Endothelial cell of coronary artery (primary cell): ENCODE measurements around the gene LRIT2. TPM values are rescaled to one million over a fixed set of nuclear protein-coding genes. Genes with fewer than 3 reads are reported as not detected.

Source experiments
- total RNA-seq: library from RNA; depleted of rRNA; stranded (reverse); fragments of >200 nt; gene quantifications from 2 replicates; pipeline ENCODE4 v1.2.3, GENCODE V29; 2014

LRIT2 gene, protein sequence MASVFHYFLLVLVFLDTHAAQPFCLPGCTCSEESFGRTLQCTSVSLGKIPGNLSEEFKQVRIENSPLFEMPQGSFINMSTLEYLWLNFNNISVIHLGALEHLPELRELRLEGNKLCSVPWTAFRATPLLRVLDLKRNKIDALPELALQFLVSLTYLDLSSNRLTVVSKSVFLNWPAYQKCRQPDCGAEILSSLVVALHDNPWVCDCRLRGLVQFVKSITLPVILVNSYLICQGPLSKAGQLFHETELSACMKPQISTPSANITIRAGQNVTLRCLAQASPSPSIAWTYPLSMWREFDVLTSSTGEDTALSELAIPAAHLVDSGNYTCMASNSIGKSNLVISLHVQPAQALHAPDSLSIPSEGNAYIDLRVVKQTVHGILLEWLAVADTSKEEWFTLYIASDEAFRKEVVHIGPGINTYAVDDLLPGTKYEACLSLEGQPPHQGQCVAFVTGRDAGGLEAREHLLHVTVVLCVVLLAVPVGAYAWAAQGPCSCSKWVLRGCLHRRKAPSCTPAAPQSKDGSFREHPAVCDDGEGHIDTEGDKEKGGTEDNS
- total RNA-seq: not detected in 2 replicates

DNA sequence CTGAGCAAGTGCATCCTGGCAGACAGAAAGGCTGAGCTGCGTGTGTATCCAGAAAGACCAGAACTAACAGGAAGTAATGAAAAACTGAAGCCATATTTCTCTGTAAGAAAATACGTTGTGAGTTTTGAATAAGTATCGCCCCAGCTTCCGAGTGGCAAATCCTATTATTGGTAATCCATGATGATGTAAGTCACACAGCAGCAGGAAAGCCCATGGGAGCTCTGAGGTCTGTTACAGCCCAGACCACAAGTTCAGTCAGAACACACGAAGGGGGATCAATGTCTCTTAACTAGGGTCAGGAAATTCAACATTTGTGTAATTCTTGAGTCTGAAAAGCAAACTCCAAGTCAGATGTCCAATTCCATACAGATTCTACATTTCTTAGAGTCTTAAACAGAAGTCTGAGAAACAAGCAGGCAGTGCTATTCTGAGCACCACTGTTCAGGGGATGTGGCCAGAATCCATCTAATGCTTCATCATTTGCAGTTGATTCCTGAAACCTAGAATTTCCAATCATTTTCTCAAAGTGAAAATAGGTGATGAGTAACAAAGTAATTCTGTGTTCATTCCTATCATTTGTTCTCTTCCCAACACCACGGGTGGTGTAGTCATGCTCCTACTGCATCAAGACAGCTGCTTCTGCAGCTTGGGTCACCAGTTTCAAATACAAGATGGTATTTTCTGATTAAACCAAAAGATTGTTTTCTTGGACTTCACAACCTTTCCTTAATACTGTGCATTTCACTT is at the start of gene LRIT2:
LRIT2 (minus strand) TSS at position 118 of the 747 bp plus-strand sequence; CDS start at position 94, 24 bp downstream.

DNA sequence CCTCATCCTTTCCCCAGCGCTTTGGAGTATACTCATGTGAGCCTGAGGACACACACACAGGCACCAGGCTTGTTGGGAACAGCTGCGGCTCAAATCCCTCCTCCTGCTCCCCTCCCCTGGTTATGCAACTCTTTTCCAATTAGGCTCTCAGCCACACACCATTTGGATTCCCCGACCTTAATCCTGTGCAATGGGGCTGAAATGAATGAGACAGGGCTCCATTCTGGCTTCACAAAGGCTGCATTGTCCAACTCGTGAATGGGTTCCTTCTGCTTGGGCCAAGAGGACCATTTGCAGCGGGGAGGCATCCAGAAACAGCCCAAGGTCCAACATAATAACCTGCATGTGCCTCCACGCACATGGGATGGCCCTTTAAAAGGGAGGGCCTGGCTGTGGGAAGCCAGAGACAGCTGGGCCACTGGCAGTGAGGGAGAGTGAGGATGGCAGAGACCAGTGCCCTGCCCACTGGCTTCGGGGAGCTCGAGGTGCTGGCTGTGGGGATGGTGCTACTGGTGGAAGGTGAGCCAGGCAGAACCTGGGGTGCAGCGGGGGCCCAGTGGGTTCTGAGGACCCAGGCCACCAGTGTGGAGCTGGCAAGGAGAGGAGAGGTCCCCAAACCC is 19.4 kb upstream of the LRIT2 start, which contains the start of gene RGR:
RGR (plus strand) TSS at position 403 of the 620 bp plus-strand sequence; CDS start at position 441, 38 bp downstream.

DNA sequence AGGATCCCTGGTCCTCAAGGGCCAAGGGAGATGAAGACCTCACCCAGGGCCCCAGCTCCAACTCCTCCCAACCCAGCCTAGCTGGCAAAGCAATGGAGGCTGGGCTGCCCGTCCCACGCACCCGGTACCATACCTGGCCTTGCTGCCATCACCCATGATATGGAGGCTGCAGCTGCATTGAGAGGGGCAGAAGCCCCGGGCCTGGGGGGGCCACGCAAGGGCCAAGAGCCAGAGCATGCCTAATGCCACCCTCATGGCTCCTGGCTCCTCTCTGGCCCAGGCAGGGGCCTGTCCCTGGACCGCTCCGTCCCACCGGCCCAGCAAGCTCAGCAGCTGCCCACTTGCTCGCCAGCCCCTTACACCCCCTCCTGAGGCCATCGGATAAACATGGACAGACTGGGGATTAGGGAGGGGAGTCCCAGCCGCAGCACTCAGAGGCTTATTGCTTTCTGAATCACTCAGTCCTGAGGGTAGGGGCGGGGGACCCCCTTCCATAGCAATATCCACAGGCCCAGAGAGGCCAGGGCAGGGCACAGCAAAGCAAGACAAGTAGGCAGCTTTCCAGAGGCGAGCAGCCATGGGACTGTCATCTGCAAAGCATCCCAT is 15.9 kb upstream of the LRIT2 start, which contains the start of gene LRIT1:
LRIT1 (minus strand) TSS at position 362 of the 606 bp plus-strand sequence; CDS start at position 255, 107 bp downstream.

DNA sequence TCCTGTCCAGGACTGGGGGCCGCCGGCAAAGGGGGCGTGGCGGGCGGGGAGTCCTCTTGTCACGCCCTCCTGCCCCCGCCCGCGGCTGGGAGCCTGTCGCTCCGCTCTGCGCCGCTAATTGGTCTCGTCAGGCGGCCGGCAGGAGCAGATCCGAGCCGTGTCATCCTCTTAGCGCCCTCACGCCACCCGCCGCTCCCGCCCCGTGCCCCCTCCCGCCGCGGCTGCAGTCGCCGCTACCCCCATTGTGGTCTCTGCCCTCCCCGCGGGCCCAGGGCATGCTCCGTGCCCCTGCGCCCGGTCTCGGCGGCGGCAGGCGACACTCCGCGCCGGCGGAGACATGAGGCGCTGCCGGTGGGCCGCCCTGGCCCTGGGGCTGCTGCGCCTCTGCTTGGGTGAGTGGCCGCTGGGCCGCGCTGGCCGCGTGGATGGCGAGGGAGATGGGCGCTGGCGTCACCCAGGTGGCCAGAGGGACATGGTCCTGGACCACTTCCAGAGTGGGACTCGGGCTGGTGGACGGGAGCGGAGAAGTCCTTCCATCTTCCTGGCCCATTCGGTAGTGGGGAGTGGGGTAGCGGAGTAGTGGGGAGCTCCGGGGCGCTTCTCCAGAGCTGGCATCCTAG is 30.8 kb downstream of the LRIT2 start, which contains the start of gene CDHR1:
CDHR1 (plus strand) TSS at position 114 of the 620 bp plus-strand sequence; CDS start at position 338, 224 bp downstream.

DNA sequence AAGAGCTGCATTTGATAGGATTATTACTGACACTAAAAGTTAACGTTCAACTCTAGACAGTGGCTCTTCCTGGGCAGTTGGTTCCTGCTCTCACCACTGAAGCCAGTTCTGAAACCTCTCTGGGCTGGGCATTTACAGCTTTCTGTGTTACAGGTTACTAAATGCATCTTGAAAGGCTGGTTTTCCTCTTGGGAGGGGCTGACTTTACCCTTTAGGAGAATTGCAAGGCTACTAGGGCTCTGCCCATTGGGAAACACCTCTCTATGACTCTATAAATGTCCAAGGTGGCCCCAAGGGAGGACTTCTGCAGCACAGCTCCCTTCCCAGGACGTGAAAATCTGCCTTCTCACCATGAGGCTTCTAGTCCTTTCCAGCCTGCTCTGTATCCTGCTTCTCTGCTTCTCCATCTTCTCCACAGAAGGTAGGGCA is 51.8 kb downstream of the LRIT2 start, which contains the start of gene GPR15LG:
GPR15LG (plus strand) TSS at position 301 of the 429 bp plus-strand sequence; CDS start at position 352, 51 bp downstream.

Other genes starting within 250 kb of the LRIT2 start
- gene GHITM, start 86.0 kb downstream of the LRIT2 start, total RNA-seq: 165 and 179 TPM in 2 replicates
- not detected in 2 replicates for gene GPR15LG, start 51.7 kb downstream of the LRIT2 start, total RNA-seq
- gene CDHR1, start 31.0 kb downstream of the LRIT2 start, total RNA-seq: not detected in 2 replicates
- gene LRIT1, start 16.0 kb upstream of the LRIT2 start, total RNA-seq: not detected in 2 replicates
- not detected in 2 replicates for gene RGR, start 19.5 kb upstream of the LRIT2 start, total RNA-seq
- 21.8 and 23.2 TPM in 2 replicates for gene CCSER2, start 103.0 kb upstream of the LRIT2 start, total RNA-seq